Measurements from ENCODE around the gene DTWD2.
"Not testable (repeated sequence)": the region's sequence is repeated elsewhere in the genome, so short reads cannot be mapped to it uniquely, and the experiment has no call there.

The DTWD2 gene

GRCh38 chr5:118950354-118950753 lies 38.0 kb downstream of the DTWD2 start:
- not testable (repeated sequence) for DNase-seq (ENCODE audit: low spot score)

DNA sequence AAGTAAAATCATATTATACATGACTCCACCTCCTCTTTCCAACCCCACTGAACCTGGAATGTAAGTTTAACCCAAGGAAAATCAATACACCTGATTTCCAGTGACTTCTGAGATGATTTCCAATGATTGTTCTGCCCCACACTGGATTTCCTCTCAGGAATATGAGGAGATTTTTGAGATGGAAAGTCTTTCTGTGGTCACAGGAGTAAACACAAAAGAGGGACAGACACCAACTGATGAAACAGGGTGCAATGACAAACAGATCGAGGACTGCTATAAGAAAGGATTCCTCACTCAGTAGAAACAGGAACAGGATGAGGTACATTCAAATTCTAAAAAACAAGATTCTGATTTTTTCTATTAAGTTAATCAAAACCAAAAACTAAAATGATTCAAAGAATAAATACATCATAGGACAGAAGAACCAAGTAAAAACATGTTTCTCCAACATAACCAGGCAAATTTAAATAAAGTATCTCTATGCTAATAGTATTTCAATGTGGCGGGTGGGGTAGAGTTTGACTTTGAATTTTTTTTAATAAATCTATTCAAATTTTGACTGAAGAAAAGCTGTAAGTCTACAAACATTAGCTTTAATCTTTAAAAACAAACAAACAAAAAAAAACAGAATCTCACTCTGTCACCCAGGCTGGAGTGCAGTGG lies 42.1 kb downstream of the DTWD2 start:
- DNase-seq (ENCODE audit: low spot score): no peak

GRCh38 chr5:118937393-118938061 lies 50.8 kb downstream of the DTWD2 start:
- DNase-seq (ENCODE audit: low spot score): no peak

GRCh38 chr5:118933703-118934102 lies 54.6 kb downstream of the DTWD2 start:
- no peak for DNase-seq (ENCODE audit: low spot score)

- DNase-seq (ENCODE audit: low spot score): no peak
These were observed 56.8 kb downstream of the DTWD2 start for GRCh38 chr5:118931564-118931963.

DNA sequence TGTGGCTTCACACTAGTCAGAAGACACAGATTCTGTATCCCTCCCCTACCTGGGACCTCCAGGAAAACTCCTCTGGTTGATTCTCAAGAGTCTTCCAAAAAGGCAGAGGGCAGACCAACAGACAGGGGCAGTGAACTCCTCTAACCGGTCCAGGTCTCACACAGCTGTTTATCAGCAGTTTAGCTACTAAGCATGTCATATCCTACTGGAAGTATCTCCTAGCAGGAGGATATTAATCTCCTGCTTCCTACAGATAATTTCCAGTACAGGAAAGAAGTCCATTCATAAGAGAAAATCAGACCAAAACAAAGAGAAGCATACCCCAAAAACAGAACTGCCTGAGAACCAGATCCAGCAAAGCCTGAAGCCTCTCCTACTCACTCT lies 64.3 kb downstream of the DTWD2 start:
- DNase-seq (ENCODE audit: low spot score): no peak

DNA sequence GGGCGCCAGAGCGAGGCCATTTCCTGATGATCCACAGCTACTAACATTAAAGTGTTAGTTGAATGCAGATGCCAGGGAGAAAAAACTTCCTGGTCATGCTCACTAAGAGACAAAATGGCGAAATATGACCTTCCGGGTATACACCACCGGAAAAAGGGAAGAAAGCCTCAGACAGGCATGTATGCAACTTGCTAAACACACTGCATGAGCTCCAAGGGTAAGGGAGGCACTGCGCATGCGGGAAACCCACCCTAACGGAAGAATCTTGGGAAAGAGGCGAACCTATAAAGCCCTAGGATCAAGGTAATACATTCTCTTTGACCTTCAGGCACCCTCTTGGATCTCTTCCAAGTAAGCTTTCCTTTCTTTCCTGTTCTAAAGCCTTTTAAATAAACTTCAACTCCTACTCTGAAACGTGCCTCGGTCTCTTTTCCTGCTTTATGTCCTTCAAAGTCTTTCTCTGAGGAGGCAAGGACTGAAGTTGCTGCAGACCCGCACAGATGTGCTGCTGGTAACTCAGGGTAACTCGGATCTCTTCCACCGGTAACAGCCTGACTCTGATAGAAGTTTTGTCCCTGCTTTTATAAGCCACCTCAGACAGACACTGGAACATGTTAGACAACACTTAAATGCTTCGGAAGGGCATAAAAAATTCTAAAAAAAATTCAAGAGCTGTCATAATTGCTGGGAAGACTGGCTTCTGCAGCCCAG lies 64.9 kb downstream of the DTWD2 start:
- DNase-seq (ENCODE audit: low spot score): no peak

GRCh38 chr5:118921866-118922265 lies 66.5 kb downstream of the DTWD2 start:
- no peak for DNase-seq (ENCODE audit: low spot score)

- DNase-seq (ENCODE audit: low spot score): no peak
These were observed 69.3 kb downstream of the DTWD2 start for GRCh38 chr5:118919016-118919415.

DNA sequence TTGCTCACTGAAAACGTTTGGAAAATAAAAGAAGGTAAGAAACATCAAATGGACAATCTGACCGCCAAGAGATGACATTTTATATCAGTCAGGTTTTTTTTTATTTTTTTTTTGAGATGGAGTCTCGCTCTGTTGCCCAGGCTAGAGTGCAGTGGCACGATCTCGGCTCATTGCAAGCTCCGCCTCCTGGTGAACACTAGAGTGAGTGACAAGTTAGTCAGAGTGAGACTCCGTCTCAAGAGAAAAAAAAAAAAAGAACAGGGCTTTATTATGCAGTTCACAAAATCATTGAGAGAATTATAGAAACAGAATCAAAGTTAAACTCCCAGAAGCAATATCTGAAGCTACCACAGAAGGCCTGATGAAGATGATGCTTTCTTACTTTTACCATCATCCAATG lies 70.1 kb downstream of the DTWD2 start:
- DNase-seq (ENCODE audit: low spot score): no peak

DNA sequence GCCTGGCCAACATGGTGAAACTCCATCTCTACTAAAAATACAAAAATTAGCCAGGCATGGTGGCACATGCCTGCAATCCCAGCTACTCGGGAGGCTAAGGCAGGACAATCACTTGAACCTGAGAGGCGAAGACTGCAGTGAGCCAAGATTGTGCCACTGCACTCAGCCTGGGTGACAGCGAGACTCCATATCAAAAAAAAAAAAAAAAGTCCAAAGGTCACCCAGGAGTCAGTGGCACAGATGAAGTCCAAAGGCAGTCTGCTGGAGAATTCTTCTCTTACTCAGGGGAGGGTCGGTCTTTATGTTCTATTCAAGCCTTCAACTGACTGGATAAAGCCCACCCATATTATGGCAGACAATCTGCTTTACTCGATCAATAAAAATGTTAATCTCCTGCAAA lies 80.8 kb downstream of the DTWD2 start:
- DNase-seq (ENCODE audit: low spot score): not testable (repeated sequence)

- no peak for DNase-seq (ENCODE audit: low spot score)
These were observed 81.4 kb downstream of the DTWD2 start for GRCh38 chr5:118906947-118907346.

DNA sequence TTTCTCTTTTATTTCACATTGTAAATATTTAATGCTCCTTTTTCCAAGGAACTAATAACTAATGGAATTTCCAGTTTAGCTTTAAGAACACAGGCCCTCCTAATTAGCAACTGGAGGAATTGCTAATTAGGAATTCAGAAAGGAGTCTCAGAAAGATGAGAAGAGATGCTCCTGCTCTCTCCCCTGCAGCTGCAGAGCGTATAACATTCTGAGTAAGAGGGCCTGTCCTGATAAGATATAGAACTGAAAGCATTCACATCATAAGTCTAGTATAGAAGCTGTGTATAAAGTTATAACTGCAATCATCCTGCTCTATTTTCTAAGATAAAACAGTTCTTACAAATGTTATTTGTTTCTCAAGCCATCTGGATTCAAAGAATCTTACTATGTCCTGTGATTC lies 83.2 kb downstream of the DTWD2 start:
- no peak for DNase-seq (ENCODE audit: low spot score)

DNA sequence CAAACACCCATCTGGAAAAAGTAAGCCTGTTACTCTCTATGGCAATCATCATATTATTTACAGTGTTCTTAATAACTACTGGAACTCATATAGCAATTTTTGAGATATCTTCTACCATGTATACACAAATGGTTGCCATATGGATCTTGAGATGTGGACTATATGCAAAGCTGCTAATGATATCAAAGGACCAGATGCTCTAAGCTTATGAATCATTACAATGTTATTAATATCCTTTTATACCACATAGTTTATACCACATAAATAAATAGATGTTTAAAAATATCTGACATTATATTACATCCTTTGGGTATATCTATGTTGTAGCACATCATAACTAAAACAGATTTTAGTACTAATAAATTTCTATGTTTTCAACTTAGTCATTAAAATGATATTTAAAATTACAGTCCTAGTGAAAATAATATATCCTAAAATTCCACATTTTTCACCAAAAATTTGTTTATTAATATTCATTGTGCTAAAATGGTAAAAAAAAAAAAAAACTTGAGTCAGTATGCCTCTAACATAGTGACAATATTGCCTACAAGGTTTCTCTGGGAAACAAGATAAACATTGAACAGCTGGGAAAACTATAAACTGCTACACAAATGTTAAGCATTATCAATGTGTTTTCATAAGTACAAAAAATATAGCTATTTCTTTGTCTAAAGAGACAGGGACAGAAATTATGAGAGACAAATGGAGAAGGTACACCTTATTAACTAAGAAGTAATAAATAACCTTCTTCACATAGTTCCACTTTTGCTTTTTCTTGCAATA lies 85.5 kb downstream of the DTWD2 start:
- no peak for DNase-seq (ENCODE audit: low spot score)

- DNase-seq (ENCODE audit: low spot score): no peak
These were observed 93.6 kb downstream of the DTWD2 start for GRCh38 chr5:118894709-118895108.

- no peak for DNase-seq (ENCODE audit: low spot score)
These were observed 97.1 kb downstream of the DTWD2 start for GRCh38 chr5:118891252-118891651.

DNA sequence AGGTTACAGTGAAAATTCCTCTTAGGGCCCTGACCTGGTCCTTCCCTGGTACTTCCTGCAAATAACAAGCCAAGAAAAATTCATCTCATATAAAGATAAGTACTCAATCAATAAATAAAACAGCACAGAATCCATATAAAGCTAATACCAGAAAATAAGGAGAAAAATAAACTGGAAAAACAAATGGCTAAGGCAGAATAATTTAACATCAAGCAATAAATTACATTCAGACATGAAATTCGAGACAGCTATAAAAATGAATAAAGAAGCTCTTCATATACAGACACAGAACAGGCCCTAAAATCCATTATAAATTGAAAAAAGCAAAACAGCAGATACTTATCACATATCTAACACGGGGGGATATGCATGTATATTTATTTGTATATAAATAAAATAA lies 99.2 kb downstream of the DTWD2 start:
- no peak for DNase-seq (ENCODE audit: low spot score)

GRCh38 chr5:118888556-118888955 lies 99.8 kb downstream of the DTWD2 start:
- DNase-seq (ENCODE audit: low spot score): no peak

GRCh38 chr5:118883362-118883761 lies 105.0 kb downstream of the DTWD2 start:
- DNase-seq (ENCODE audit: low spot score): no peak

DNA sequence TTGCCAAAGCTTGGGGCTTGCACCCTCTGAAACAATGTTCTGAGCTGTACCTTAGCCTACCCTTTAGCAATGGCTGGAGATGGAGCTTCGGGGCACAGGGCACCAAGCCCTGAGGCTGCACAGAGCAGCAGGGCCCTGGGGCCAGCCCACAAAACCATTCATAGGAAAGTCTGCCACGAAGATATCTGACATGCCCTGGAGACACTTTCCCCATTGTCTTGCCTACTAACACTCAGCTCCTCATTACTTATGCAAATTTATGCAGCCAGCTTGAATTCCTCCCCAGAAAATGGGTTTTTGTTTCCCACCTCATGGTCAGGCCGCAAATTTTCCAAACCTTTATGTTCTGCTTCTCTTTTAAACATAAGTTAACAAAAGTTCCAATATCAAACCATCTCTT lies 105.7 kb downstream of the DTWD2 start:
- DNase-seq (ENCODE audit: low spot score): no peak

DNA sequence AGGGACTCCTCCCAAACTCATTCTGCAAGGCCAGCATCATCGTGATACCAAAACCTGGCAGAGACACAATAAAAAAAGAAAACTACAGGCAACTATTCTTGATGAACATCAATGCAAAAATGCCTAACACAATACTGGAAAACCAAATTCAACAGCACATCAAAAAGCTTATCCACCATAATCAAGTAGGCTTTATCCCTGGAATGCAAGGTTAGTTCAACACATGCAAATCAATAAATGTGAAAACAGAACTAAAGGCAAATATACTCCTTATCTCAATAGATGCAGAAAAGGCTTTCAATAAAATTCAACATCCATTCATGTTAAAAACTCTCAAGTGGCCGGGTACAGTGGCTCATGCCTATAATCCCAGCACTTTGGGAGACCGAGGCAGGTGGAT lies 111.5 kb downstream of the DTWD2 start:
- DNase-seq (ENCODE audit: low spot score): not testable (repeated sequence)

DNA sequence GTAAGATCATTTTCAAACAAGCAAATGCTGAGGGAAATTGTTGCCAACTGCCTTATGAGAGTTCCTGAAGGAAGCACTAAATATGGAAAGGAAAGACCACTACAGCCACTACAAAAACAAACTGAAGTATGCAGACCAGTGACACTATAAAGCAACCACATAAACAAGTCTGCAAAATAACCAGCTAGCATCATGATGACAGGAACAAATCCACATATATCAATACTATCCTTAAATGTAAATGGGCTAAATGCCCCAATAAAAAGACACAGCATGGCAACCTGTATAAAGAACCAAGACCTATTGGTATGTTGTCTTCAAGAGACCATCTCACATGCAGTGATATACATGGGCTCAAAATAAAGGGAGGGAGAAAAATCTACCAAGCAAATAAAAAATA lies 113.2 kb downstream of the DTWD2 start:
- no peak for DNase-seq (ENCODE audit: low spot score)

DNA sequence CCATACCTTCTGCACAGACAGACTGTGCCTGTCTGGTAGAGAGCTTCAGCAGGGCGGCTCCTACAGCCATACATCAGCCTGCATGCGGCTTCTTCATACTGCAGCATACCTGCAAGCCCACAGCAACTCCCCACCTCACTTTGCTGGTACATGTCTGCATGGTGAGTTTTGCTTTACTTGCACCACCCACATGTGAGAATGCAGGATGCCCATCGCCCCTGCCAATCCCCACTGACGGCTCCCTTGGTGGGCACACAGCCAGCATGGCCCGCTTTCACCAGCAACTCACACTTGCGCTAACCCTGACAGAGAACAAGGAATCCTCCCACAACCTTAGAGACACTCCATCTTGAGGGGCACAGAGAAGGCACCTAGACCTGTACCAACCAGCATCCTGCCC lies 114.9 kb downstream of the DTWD2 start:
- DNase-seq (ENCODE audit: low spot score): no peak
